ENCODE results near the gene PRRX2. TPM values are rescaled to one million over a fixed set of nuclear protein-coding genes. Genes with fewer than 3 reads are reported as not detected.

PRRX2 gene
- total and polyA plus RNA-seq, 9 of the 15 experiments (the other 6 are each of a cell fraction or from before 2014, with no cell fraction given) = 0.21 TPM; not detected in 8

- TF ChIP-seq HBP1 (CRISPR knock-in tag; IDR thresholded peaks at IDR 0.05) (peak; percentile 87), SMARCA5 (IDR thresholded peaks at IDR 0.05) (peak; percentile 63; the same call in 1 of the 2 replicates), ILF3 (IDR thresholded peaks at IDR 0.05; ENCODE audit: borderline replicate concordance) (no peak), TSC22D4 (tag; IDR thresholded peaks at IDR 0.05) (no peak), NCOA1 (IDR thresholded peaks at IDR 0.05; ENCODE audit: low read depth) (no peak; the same call in 1 of the 2 replicates), YY1 (IDR thresholded peaks at IDR 0.05; ENCODE audit: borderline replicate concordance in 1 of 3, control insufficient read depth in 1 of 3, extremely low read depth in 1 of 3, insufficient read depth in 3 of 3, insufficient read length in 1 of 3, insufficient replicate concordance in 2 of 3, low read depth in 1 of 3, low read length in 2 of 3) (peak in 2 of 3 experiments; percentile 36 to 86), ZNF140 (CRISPR knock-in tag; IDR thresholded peaks at IDR 0.05) (no peak), HDGF (IDR thresholded peaks at IDR 0.05) (no peak), SRF (CRISPR knock-in tag; IDR thresholded peaks at IDR 0.05) (peak; percentile 35 to 49; a peak in 3 of 4 replicates), KAT7 (CRISPR knock-in tag; IDR thresholded peaks at IDR 0.05; ENCODE audit: borderline replicate concordance) (peak; percentile 73; the same call in 1 of the 2 replicates), ELK1 (CRISPR knock-in tag; IDR thresholded peaks at IDR 0.05) (no peak), MECOM (CRISPR knock-in tag; IDR thresholded peaks at IDR 0.05) (no peak), MIER1 (IDR thresholded peaks at IDR 0.05; ENCODE audit: low read depth) (no peak), ZNF175 (CRISPR knock-in tag; IDR thresholded peaks at IDR 0.05; ENCODE audit: low read depth) (no peak), DDX20 (tag; IDR thresholded peaks at IDR 0.05; ENCODE audit: low read depth) (no peak), ZBTB34 (CRISPR knock-in tag; IDR thresholded peaks at IDR 0.05) (no peak), RUNX1 (IDR thresholded peaks at IDR 0.05; ENCODE audit: low read depth) (0 out of 2 replicates have a peak, but pooled peaks have one; percentile 18), MTF1 (CRISPR knock-in tag; IDR thresholded peaks at IDR 0.05; ENCODE audit: borderline replicate concordance) (no peak), NONO (IDR thresholded peaks at IDR 0.05; ENCODE audit: low read depth in 2 of 2, low read length in 1 of 2) (no peak), TCF7L2 (IDR thresholded peaks at IDR 0.05; ENCODE audit: low read depth, low read length) (no peak), IRF9 (tag; IDR thresholded peaks at IDR 0.05) (no peak), ERF (CRISPR knock-in tag; IDR thresholded peaks at IDR 0.05) (0 out of 2 replicates have a peak, but pooled peaks have one; percentile 49), CEBPB (tag; IDR thresholded peaks at IDR 0.05) (no peak)
Measured at GRCh38 chr9:129737479-129738274, 72.2 kb downstream of the PRRX2 start (continued).

All from K562 (cell line).